GM18499 (cell line): ENCODE data around the gene RERE.
"Not testable (repeated sequence)": the region's sequence is repeated elsewhere in the genome, so short reads cannot be mapped to it uniquely, and the experiment has no call there.

ENCODE experiments used
- ATAC-seq: cut with Tn5 transposase; IDR thresholded peaks from one replicate; pipeline ENCODE4 v1.9.1; 2021; ENCODE audit warnings: moderate number of reproducible peaks; ENCODE audit not compliant: insufficient read depth, unreplicated experiment

RERE gene

DNA sequence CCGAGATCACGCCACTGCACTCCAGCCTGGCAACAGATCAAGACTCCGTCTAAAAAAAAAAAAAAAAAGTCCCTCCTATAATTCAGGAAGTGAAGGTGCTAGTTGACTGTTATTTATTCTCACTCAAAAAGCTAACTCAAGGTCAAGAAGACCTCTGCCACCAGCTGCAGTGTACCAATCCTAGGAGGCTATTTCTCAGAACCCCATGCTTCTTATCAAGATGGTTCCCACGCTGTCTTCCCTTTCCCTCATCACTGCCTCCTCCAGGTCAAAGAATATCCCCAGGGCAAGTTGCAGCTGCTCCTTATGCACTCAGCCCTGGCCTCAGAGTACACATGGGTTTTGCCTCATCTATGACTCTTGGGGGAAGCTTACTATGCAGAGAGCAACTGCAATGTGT, 53.6 kb downstream of the RERE start:
- ATAC-seq: no peak

DNA sequence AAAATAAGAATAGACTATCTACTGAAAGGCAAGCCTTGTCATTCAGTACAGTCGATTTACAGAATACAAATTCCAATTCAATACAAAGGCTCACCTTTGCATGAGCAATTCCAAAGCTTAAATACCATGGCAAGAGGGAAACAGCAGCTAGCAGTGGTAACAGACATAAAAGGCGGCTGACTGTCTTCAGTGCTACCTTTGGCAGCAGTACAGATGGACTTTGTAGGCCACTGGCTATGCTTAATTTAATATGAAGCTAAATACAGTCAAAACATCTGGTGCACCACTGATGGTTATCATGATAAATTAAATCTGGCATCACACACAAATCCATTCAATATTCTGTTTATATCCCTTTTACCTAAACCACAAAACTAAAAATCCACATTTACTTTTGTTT, 62.4 kb downstream of the RERE start:
- ATAC-seq: no peak

DNA sequence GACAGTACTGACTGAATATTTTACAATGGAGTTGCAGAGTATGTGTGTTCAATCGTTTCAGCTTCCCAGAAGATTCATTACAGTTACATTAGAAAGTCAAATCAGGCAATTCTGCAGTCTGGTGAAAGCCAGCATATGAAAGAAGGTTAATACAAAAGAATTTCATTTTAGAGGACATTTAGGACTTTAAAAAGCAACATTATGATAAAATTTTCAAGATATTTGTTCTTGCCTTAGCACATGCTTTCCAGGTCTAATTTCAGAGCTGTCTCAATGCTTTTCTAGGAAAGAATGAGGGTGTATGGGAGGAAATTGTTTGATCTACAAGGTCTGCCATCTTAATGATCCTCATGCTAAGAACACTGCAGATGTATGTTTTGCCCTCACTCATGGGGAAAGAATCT, 63.2 kb downstream of the RERE start:
- no peak for ATAC-seq

DNA sequence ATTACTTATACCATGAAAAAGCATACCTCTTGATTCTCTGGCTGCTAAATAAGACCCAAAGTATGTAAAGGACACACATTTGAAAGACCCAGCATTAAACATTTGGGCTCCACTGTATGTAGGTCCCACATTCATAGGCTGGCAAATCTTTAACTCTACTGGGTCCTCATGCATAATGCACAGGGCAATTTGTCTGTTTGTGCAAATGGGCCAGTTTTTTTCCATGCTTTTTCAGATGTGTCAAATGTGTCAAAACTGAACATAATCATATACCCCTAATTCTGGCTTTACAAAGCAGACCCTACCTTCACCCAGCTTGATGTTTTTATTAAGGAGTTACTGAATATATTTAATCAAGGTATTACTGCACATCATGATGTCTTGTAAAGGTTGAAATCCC, 63.7 kb downstream of the RERE start:
- no peak for ATAC-seq

DNA sequence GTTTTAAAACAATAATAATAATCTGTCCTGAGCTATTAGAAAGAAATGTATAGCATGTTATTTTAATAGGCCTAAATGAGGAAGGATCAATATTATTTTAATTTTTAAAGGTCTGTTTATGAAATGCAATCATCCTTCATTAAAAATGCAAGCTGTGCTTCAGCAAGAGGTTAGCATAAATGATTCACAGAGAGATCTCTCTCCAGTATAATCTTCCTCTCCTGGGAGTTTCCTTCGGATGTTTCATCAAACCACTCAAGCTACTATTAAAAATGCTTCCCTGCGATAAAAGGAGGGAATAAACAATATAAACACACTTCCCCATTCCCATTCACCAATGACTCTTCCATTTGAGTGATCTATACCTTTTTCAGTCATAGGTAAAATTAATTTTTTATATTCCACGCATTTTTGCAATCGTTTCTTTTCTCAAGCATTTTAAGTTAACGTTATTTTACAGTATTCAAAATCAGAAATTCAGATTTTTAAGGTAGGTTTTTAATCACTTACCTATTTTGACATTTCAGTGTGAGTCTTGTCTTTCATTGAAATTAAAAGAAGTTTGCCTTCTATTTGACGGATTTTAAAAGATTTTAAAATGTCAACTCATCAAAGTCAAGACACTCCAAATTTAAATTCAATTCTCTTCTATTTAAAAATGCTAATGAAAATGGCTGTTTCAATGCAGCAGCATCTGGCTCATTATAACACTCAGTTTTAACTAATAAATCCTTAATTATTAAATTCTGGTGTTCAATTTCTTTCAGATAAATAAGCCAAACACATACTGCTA, 64.3 kb downstream of the RERE start:
- ATAC-seq: no peak

DNA sequence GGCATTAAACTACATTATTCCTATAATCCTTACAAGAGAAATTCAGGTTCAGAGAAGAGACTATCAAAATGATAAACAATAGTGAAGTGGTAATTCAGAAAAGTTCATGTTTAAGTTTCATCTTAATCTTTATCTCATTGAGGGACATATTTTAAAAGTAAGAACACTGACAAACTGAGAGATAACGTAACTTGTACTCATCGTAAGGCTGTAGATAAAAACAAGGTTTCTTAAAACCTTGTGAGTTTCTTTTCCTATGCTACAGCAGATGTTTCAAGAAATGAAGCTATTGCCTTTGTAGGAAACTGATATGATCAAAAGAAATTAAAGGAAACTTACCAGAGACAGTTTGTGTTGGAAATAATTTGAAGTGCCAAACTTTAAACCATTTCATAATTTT, 65.0 kb downstream of the RERE start:
- ATAC-seq: no peak

DNA sequence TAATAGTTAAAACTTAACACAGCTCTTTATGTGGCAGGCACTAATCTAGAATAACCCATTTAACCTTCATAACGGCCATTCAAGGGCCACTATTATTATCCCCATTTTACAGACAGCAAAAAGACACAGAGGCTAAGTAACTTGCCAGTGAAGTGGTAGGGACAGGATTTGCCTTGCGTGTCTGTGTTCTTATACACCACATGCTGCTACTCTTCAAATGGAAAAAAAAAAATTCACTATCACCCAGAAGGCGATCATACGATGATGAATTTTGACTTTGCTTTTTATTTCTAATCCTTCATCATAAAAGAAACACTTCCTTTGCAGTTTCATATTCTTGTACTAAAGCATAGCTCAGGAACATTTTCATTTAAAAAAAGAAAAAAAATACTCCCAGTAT, 65.5 kb downstream of the RERE start:
- ATAC-seq: no peak

DNA sequence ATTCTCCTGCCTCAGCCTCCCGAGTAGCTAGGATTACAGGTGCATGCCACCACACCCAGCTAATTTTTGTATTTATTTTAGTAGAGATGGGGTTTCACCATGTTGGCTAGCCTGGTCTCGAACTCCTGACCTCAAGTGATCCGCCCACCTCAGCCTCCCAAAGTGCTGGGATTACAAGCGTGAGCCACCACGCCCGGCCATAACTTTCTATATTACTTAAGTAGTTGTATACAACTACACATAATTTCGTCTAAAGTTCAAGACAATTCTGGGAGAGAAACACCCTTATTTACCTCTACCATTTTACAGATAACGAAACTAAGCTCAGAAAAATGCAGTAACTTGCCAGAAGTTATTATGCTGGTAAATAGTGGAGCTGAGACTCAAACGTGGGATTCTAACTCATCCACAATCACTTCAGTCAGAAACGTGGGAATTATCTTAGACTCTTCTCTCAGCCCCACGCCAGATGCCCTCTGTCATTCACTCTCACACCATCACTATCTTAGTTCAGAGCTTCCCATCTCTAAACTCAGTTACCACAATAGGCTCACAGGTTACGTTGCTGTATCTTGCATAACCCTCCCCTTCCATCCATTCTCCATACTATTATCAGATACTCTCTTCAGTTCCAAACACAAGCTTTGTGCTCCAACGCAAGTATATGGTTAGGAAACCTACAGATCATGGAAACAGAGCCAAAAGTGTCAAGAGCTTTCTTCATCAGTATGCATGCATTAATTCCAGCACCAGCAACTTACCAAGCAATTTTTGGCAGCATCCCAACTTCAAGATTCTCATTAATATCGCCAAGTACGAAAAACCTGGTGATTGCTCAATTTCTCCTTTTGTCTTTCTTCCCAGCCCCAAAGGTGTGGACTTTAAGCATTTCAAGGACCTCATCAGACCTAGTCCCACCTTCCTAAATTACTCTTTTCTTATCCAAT, 69.3 kb downstream of the RERE start:
- no peak for ATAC-seq

DNA sequence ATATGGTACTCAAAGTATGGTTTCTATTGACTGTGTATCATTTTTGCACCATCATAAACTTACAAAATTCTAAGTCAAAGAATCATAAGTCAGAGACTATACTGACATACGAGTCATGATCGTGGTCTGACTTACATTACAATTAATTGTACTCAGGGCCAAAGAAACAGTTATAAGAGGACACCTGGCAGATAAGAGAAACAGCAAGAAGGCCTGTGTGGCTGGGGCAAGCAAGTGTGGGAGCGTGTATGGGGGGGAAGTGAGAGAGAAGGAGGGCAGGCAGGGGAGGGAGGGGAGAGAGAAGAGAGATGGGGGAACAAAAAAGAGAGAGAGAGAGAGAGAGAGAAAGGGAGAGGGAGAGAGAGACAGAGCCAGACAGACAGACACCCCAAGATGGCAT, 70.9 kb downstream of the RERE start:
- no peak for ATAC-seq

DNA sequence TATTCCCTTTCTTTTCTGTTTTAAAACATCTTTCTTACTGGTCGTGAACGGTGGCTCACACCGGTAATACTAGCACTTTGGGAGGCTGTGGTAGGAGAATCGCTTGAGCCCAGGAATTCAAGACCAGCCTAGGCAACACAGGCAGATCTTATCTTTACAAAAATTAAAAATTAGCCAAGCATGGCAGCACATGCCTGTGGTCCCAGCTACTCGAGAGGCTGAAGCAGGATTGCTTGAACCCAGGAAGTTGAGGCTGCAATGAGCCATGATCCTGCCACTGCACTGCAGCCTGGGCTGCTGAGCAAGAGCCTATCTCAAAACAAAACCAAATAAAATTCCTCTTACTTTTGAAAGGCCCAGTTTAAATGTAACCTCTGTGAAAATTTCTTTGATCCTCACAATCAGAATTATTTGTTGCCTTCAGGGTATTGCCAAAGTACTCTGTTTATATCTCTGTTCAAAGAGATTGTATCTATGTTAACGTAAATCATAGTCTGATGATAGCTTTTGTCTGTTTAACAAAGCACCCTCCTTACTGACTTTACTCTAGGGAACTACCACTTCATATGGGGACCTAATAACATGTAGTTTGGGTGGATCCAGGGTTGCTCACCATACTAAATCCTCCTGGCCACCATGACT, 71.6 kb downstream of the RERE start:
- no peak for ATAC-seq

DNA sequence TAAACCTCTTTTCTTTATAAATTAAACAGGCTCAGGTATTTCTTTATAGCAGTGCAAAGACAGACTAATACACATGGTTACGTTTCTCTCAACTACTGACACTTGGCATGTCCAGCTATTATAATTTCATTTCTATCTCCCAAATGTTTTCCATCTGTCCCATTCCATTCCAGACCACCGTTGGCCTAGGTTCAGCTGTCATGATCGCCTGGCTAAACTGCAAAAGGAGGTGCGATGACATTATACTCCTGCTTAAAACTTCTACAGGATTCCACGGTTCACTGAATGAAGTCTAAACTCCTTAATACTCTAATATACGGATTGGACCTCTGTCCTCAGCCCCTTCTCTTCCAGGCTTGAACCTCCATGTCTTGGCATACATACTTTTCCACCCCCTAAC, 72.1 kb downstream of the RERE start:
- ATAC-seq: no peak

DNA sequence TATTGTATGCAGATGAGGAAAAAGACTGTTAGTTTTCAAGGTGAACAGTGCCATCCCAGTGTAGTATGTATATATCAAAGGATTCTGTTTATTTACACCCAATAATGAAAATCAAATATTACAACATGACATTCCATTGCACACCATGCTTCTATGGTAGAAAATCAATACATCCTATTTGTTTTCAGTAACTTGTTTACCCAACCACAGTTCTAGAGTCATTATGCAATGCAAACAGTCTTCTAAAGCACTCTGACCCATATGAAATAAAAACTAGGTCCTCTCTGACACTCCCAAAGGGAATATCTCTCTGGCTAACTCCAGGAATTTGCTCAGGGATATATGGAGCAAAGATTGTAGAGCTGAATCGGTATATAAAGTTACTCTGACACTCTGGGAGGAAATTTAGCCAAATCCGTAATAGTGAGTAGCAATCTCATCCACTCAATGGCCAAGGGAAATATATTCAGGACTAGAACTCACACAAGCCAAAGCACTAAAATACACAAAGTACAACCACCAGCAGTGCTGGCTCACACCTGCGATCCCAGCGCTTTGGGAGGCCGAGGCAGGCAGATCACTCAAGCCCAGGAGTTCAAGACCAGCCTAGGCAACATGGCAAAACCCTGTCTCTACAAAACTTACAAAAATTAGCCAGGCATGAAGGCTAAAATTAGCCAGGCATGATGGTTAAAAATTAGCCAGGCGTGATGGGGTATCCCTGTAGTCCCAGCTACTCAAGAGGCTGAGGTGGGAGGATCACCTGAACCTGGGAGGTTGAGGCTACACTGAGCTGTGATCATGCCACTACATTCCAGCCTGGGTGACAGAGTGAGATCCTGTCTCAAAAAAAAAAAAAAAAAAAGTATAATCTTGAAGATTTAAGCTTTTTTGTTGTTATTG, 75.2 kb downstream of the RERE start:
- no peak for ATAC-seq

DNA sequence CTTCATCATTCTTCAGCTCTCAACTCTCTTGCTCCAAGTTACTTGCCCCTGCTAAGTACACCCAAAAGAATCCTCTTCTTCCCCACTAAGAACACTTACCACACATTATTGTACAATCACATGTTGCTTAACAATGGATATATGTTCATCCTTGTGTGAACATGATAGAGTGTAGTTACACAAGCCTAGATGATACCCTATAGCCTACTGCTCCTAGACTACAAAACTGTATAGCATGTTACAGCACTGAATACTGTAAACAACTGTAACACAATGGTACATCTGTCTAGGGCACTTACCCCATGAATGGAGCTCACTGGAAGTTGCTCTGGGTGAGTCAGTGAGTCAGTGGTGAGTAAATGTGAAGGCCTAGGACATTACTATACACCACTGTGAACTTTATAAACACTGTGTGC, 77.4 kb downstream of the RERE start:
- ATAC-seq: no peak

DNA sequence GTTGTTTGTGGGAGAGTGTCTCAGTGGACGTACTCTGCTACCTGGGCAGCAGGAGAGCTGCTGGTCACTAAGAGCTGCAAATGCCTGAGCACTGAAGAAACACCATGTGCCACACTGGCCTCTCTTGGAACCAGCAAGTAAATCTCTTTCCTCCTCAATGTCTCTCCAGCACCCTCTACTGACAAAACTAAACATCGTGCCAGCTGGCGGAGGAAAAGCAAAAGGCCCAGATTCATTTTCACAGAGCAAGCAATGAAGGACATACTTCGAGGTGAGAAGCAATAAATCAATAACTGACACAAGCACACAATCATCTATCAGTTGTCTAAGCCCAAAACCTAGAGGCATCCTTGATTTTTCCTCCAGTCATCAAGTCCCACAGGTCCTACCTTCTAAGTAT, 78.1 kb downstream of the RERE start:
- no peak for ATAC-seq

DNA sequence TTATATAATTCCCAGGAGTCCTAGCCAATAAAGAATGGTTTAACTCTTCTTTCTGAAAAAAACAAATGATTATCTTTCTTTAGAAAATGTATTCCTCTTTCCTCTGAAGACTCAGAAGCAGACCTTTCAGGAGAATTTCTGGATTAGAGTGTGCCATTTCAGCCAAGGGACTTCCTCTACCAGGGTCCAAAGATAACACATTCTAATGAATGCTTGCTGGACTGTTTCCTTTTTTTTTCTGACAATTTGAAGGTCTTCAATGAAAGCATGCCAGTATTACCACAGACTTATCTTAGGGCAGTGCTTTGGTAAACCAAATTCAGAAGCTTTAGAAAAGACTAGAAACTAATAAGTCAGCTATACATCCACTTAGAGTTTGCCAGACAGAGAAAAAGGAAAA, 80.5 kb downstream of the RERE start:
- ATAC-seq: no peak

DNA sequence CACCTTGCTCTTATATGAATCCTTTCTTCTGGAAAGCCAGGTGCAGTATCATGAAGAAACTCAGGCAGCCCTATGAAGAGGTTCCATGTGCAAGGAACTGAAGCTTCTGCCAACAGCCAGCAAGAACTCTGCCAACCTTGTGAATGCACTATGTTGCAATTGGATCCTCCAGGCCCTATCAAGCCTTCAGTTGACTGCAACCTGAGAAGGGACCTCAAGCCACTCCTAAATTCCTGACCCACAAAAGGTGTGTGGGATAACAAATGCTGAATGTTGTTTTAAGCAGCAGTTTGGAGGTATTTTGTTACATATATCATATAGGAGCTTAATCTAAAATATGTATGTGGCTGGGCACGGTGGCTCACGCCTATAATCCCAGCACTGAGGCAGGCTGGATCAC, 84.0 kb downstream of the RERE start:
- no peak for ATAC-seq

DNA sequence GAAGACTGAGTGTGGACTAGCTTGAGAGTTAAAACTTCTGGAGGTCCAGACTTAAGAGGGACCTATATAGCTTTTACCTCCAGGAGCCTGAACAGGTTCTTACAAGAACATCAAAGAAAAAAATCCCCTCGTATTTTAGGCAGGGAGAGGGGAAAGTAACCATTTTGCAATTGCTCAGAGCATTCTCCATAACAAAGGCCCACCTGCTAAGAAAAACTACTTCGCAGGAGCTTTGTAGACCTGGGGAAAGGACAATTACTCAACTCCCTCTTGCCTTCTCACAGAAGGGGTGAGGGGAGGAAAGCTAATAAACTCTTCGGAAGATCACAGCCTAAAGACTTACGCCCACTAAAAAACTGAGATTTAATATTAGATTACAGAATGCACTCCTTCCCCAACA, 86.3 kb downstream of the RERE start:
- ATAC-seq: no peak

DNA sequence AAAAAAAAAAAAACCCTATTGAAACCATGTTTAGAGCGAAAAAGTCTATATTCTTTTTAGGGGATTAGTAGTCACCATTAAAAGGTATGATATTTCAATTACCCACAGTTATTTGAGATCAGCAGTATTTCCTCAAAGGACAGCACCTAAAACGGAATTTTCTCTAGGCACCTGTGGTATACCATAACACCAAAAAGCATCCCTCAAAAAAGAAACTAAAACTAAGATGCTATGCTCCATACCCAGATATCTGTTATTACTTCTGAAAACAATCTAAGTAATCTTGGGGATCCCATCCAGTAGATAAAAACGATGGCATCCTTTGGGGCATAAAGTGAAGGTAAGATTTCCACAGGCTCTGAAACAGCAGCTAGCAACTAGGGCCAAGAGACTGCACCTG, 89.0 kb downstream of the RERE start:
- no peak for ATAC-seq

DNA sequence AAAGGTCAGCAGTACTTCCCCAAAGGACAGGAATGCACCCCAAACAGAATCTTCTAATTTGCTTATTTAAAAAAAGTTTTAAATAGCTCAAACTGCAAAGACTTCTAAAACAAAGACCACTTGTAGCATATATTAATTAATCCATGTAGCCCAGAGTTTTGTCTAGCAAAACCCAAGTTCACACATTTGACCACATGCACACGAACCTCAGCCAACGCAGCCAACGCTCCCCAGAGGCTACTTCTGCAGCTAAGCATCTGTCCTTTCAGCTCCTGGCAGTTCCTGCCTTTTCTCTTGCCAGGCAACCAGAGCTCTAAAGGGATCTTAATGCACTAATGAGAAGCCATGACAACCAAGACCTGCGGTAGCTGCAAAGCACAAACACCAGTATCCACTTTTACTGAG, 89.6 kb downstream of the RERE start:
- ATAC-seq: no peak

DNA sequence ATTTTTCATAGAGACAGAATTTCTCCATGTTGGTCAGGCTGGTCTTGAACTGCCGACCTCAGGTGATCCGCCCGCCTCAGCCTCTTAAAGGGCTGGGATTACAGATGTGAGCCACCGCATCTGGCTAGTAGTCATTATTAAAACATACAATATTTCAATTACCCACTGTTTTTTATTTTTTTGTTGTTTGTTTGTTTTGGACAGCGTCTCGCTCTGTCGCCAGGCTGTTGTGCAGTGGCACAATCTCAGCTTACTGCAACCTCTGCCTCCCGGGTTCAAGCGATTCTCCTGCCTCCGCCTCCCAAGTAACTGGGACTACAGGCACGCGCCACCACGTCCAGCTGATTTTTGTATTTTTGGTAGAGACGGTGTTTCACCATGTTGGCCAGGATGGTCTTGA, 90.1 kb downstream of the RERE start:
- not testable (repeated sequence) for ATAC-seq
